HG03025 (cell line): ENCODE results near the gene CD3D.

ENCODE experiments used
- ATAC-seq: cut with Tn5 transposase; IDR thresholded peaks from one replicate; pipeline ENCODE4 v1.9.1; 2021; ENCODE audit warnings: mild to moderate bottlenecking, moderate library complexity; ENCODE audit not compliant: unreplicated experiment, low FRiP score

Gene CD3D

DNA sequence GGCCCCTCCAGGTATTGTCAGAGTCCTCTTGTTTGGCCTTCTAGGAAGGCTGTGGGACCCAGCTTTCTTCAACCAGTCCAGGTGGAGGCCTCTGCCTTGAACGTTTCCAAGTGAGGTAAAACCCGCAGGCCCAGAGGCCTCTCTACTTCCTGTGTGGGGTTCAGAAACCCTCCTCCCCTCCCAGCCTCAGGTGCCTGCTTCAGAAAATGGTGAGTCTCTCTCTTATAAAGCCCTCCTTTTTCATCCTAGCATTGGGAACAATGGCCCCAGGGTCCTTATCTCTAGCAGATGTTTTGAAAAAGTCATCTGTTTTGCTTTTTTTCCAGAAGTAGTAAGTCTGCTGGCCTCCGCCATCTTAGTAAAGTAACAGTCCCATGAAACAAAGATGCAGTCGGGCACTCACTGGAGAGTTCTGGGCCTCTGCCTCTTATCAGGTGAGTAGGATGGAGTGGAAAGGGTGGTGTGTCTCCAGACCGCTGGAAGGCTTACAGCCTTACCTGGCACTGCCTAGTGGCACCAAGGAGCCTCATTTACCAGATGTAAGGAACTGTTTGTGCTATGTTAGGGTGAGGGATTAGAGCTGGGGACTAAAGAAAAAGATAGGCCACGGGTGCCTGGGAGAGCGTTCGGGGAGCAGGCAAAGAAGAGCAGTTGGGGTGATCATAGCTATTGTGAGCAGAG, 37.8 kb downstream of the CD3D start, which contains the start of gene CD3E:
CD3E (plus strand) TSS at position 163 of the 681 bp plus-strand sequence; CDS start at position 386, 223 bp downstream.
- no peak for ATAC-seq

DNA sequence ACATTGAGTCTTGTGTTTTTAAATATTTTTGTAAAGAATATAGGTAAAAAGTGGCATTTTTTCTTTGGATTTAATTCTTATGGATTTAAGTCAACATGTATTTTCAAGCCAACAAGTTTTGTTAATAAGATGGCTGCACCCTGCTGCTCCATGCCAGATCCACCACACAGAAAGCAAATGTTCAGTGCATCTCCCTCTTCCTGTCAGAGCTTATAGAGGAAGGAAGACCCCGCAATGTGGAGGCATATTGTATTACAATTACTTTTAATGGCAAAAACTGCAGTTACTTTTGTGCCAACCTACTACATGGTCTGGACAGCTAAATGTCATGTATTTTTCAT, 38.3 kb downstream of the CD3D start:
- ATAC-seq, result no peak

DNA sequence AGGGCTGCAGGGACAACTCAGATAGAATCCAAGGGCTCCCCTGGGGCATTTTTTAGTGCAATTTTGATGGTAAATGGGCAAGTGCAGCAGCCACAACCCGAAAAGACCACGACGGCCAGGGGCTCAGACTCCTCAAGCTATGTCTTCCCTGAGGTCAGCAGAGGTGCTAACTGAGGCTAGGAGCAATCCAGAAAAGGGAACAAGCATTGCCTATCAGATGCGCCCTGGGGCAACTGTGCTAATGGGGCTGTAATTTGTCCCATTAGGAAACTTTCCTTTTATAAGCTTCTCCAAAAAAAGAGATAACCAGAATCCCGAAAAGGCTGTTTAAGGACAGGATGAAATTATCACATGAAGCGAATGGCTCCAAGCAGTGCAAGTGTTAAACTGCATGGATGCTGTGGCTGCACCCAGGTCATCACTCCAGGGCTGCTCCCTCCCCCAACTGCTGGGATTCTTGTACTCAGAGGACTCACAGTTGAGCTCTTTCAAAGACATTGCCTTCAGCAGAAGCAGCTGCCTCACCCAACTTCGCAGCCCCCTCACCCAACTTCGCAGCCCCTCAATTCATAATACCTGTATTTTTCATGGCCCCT, 40.8 kb downstream of the CD3D start:
- no peak for ATAC-seq

DNA sequence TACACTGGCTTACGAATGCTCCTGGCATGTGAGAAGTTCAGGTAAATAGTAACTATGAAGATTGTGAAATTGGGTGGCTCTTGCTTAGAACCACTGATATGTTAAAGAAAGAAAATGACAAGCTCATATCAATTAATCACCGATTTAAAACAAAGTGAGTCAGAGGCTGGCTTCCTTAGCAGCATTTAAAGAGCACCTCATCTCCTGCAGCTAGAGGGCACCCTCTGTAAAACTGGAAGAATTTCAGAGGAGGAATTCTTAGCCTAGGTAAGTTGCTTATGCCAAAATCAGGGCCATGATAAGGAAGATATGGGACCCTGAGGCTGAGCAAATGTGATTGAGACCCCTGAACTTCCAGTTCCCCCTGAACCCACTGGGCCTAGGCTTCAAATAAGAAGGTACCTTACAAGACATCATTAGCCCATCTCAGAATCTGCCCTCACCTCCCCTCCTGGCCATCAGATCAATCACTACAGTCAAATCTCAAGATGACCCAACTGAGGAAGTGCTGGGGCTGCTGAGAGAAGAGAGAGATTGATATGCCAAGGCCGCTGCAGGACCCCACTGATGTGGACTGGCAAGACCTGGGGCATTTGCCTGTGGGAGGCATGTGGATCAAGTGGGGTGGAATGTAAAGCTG, 46.6 kb downstream of the CD3D start:
- ATAC-seq, result no peak

DNA sequence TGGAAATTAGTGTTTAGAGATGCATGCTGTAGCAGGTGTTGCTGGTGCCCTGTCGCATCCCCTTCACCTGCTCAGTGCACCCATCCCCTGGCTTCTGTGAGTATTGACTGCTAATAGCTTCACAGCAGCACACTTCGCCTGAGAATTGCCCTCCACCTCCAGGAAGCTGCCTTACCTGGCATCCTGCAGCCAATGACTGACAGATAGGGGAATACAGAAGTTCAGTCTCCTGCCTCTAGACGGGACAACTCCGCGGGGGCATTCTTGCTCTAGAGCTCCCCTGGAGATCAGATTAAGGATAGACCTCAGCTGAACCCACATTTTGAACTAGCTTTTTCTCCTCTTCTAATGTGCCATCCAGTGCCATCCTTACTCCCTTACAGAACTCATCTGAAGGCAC, 47.3 kb downstream of the CD3D start:
- ATAC-seq, result no peak

DNA sequence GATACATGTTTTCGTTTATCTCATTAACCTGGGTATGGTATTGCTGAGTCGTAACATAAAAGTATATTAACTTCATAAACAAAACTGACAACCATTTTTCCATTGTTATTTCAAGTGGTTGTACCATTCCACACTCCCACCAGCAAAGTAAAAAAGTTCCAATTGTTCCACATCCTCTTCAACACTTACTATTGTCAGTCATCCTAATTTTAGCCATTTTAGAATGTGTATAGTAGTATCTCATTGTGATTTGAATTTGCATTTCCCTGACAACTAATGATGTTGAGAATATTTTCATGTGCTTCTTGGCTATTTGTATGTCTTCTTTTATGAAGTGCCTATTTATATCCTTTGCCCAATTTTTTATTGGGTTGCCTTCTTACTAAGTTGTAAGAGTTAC, 48.5 kb downstream of the CD3D start:
- no peak for ATAC-seq

DNA sequence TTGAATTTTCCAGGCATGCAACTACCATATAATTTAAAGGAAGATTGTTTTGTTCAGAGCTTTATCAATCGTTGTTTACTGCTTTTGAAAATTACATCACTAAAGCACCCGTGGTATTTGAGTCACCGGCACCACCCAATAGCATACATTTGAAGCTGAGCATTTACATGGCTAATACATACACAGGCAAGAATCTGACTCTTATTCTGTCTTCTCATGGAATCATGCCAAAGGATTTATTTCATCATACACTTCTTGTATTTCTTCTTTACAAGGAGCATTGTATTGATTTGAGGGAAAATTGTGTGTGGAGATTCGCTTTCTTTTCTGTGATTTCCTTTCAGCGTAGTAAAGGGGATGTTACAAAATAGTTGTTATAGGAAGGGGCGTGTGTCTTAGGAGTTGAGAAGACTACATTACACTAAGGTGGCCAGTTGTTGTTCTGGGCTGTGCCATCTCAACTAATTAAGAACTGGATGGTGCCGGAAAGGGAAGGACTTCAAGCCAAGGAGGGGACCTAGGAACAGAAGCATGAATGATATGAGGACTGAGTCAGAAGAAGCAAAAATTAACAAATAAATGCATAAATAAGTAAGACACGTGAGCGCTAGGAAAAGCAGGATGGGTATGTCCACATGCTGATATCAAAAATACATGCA, 50.9 kb downstream of the CD3D start:
- no peak for ATAC-seq

DNA sequence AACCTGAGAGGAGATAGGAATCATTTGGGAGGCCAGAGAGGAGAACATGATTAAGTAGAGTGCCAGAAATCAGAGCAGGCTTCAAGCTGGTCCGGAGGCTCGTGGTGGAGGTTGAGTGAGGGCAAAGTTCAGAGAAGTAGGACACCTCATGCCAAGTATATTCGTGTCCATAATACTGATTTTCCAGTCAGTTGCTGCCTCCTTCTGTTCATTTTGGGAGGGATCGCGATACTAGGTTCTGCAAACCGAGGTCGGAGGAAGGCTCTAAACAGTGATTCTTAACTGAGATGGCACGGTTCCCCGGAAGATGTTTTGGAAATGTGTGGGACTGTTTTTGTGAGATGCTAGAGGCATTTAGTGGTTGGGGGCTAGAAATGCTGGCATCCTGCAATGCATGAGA, 51.6 kb downstream of the CD3D start:
- no peak for ATAC-seq

DNA sequence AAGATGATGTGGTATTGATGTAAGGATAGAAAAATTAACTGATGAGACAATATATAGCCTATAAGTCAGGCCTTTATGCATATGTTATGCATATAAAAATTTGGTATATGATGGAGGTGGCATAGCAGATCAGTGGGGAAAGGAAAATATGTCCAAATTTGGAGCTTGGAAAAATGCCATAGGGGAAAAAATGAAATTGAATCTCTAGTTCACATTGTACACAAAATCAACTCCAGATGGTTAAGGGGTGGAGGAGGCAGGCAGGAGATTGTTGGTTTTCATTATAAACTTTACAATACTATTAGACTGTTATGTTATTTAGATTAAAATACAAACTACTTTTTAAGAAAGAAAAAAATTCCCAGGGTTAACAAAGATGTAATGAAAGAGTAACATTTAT, 53.1 kb downstream of the CD3D start:
- ATAC-seq, result no peak
